GM19351 (cell line): Measurements from ENCODE around the gene LIM2.
A peak's percentile ranks its signal among the peaks of the same experiment; 100 is the strongest.
"Not testable (repeated sequence)": the region's sequence is repeated elsewhere in the genome, so short reads cannot be mapped to it uniquely, and the experiment has no call there.

Source experiments
- ATAC-seq: cut with Tn5 transposase; IDR thresholded peaks from one replicate; pipeline ENCODE4 v1.9.1; 2021; ENCODE audit warnings: mild to moderate bottlenecking, moderate library complexity; ENCODE audit not compliant: unreplicated experiment

Gene LIM2

GRCh38 chr19:51397453-51397852, 9.7 kb upstream of the LIM2 start:
- ATAC-seq = not testable (repeated sequence)

- no peak for ATAC-seq
These were observed 8.4 kb upstream of the LIM2 start for GRCh38 chr19:51396175-51396574.

- peak; percentile 77 for ATAC-seq
These were observed 6.5 kb upstream of the LIM2 start for GRCh38 chr19:51394050-51394836.

GRCh38 chr19:51392701-51393100, 4.9 kb upstream of the LIM2 start:
- no peak for ATAC-seq

GRCh38 chr19:51391073-51391611, 3.4 kb upstream of the LIM2 start:
- no peak for ATAC-seq

GRCh38 chr19:51389143-51389542, 1.4 kb upstream of the LIM2 start:
- ATAC-seq = no peak

GRCh38 chr19:51386882-51387520, 773 bp downstream of the LIM2 start:
- ATAC-seq = no peak

GRCh38 chr19:51382004-51382403, 5.8 kb downstream of the LIM2 start:
- no peak for ATAC-seq

GRCh38 chr19:51380379-51380778, 7.4 kb downstream of the LIM2 start:
- ATAC-seq = no peak

GRCh38 chr19:51377422-51377821, 10.4 kb downstream of the LIM2 start:
- ATAC-seq = no peak

GRCh38 chr19:51375504-51376221, 12.1 kb downstream of the LIM2 start:
- ATAC-seq = no peak

- peak; percentile 38 for ATAC-seq
These were observed 14.9 kb downstream of the LIM2 start, which contains the start of gene NKG7 for GRCh38 chr19:51372649-51373504. Gene NKG7, minus strand, starts transcription at chr19:51372654. Its CDS starts 119 bp downstream, at chr19:51372535.

- no peak for ATAC-seq
These were observed 15.6 kb downstream of the LIM2 start for GRCh38 chr19:51372021-51372648.

- no peak for ATAC-seq
These were observed 16.5 kb downstream of the LIM2 start for GRCh38 chr19:51371186-51371690.

- no peak for ATAC-seq
These were observed 17.5 kb downstream of the LIM2 start for GRCh38 chr19:51370230-51370629.

GRCh38 chr19:51368366-51369282, 19.1 kb downstream of the LIM2 start, which contains the start of gene CLDND2:
Gene CLDND2, minus strand, starts transcription at chr19:51369003. Its CDS starts 426 bp downstream, at chr19:51368577.
- no peak for ATAC-seq

- peak; percentile 78 for ATAC-seq
These were observed 20.0 kb downstream of the LIM2 start for GRCh38 chr19:51367565-51368365.

- ATAC-seq = no peak
These were observed 20.6 kb downstream of the LIM2 start for GRCh38 chr19:51367255-51367564.
